Measurements from ENCODE around the gene MATN1. TPM values are rescaled to one million over a fixed set of nuclear protein-coding genes. Genes with fewer than 3 reads are reported as not detected.

MATN1 gene
- total and polyA plus RNA-seq, 2 experiments from 2014 or later: 0.47 to 3.7 TPM

- Histone ChIP-seq H3K4me2 (no peak overlapping the region), H3K4me3 (no peak overlapping the region), H4K20me1 (ENCODE audit: insufficient read depth, poor library complexity, severe bottlenecking) (no peaks in the 10 kb centered on the region), H3K79me2 (no peaks in the 10 kb centered on the region), H3K9me2 (replicated peaks; ENCODE audit: insufficient read depth) (no peaks in the 10 kb centered on the region), H3K9me3 (ENCODE audit: low read depth) (no peaks in the 10 kb centered on the region), H3K36me3 (replicated peaks; ENCODE audit: insufficient read depth, low read depth) (no peaks in the 10 kb centered on the region), H3K27me3 (no peaks in the 10 kb centered on the region), H3K4me1 (ENCODE audit: insufficient read depth) (peaks cover 8% of the 10 kb centered on the region), H2AFZ (no peak overlapping the region), H3K27ac (no peak overlapping the region)
- TF ChIP-seq EZH2 (IDR thresholded peaks at IDR 0.05; ENCODE audit: borderline replicate concordance) (no peak), CTCF (IDR thresholded peaks at IDR 0.05; ENCODE audit: poor library complexity) (no peak), EZH2phosphoT487 (IDR thresholded peaks at IDR 0.05; ENCODE audit: low read depth, severe bottlenecking, unreplicated experiment) (no peak)
- DNase-seq (ENCODE audit: low spot score): no peak
- 84% methylated on average over 15 of the region's 15 CpGs for WGBS (ENCODE audit: low lambda C conversion rate, missing lambda C conversion rate)
These were observed 42.4 kb upstream of the MATN1 start for GRCh38 chr1:30765556-30766434.

GRCh38 chr1:30764939-30765555 is 41.7 kb upstream of the MATN1 start:
- H3K79me2 ChIP-seq: no peaks in the 10 kb centered on the region
- H3K9me3 ChIP-seq (ENCODE audit: low read depth): no peaks in the 10 kb centered on the region
- peaks cover 8% of the 10 kb centered on the region for H3K4me1 ChIP-seq (ENCODE audit: insufficient read depth)
- no peaks in the 10 kb centered on the region for H3K9me2 ChIP-seq (replicated peaks; ENCODE audit: insufficient read depth)
- no peak overlapping the region for H3K4me3 ChIP-seq
- DNase-seq (ENCODE audit: low spot score): no peak
- H3K27me3 ChIP-seq: no peaks in the 10 kb centered on the region
- no peak overlapping the region for H3K27ac ChIP-seq
- H3K4me2 ChIP-seq: no peak overlapping the region
- H4K20me1 ChIP-seq (ENCODE audit: insufficient read depth, poor library complexity, severe bottlenecking): no peaks in the 10 kb centered on the region
- H3K36me3 ChIP-seq (replicated peaks; ENCODE audit: insufficient read depth, low read depth): no peaks in the 10 kb centered on the region
- 95% methylated on average over 18 of the region's 18 CpGs for WGBS (ENCODE audit: low lambda C conversion rate, missing lambda C conversion rate)
- TF ChIP-seq EZH2phosphoT487 (IDR thresholded peaks at IDR 0.05; ENCODE audit: low read depth, severe bottlenecking, unreplicated experiment) (no peak), CTCF (IDR thresholded peaks at IDR 0.05; ENCODE audit: poor library complexity) (no peak), EZH2 (IDR thresholded peaks at IDR 0.05; ENCODE audit: borderline replicate concordance) (no peak)
- H2AFZ ChIP-seq: no peak overlapping the region

DNA sequence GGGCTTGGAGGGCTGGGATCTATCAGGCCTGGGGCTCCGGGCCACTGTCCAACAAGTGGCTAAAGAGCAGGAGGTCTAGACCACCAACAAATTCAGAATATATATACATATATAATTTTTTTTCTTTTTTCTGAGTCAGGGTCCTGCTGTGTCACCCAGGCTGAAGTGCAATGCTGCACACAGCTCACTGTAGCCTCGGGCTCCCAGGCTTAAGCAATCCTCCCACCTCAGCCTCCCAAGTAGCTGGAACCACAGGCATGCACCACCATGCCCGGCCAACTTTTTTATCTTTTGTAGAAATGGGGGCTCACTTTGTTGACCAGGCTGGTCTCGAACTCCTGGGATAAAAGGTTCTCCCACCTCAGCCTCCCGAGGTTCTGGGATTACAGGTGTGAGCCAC is 41.0 kb upstream of the MATN1 start:
- 91% methylated on average over 5 of the region's 5 CpGs for WGBS (ENCODE audit: low lambda C conversion rate, missing lambda C conversion rate)
- Histone ChIP-seq H3K9me2 (replicated peaks; ENCODE audit: insufficient read depth) (no peaks in the 10 kb centered on the region), H3K9me3 (ENCODE audit: low read depth) (no peaks in the 10 kb centered on the region), H3K27ac (no peak overlapping the region), H3K4me3 (no peak overlapping the region), H3K4me1 (ENCODE audit: insufficient read depth) (peaks cover 8% of the 10 kb centered on the region), H4K20me1 (ENCODE audit: insufficient read depth, poor library complexity, severe bottlenecking) (no peaks in the 10 kb centered on the region), H2AFZ (no peak overlapping the region), H3K36me3 (replicated peaks; ENCODE audit: insufficient read depth, low read depth) (no peaks in the 10 kb centered on the region), H3K4me2 (no peak overlapping the region), H3K79me2 (no peaks in the 10 kb centered on the region), H3K27me3 (no peaks in the 10 kb centered on the region)
- DNase-seq (ENCODE audit: low spot score): no peak
- TF ChIP-seq CTCF (IDR thresholded peaks at IDR 0.05; ENCODE audit: poor library complexity) (no peak), EZH2 (IDR thresholded peaks at IDR 0.05; ENCODE audit: borderline replicate concordance) (no peak), EZH2phosphoT487 (IDR thresholded peaks at IDR 0.05; ENCODE audit: low read depth, severe bottlenecking, unreplicated experiment) (no peak)
